Measurements from ENCODE around the gene CDH15.

- TF ChIP-seq CTCF (IDR thresholded peaks at IDR 0.05; ENCODE audit: low read length) (no peak), EZH2 (optimal IDR thresholded peaks at IDR 0.05; ENCODE audit: low read depth, low read length) (no peak)
These were observed 32.6 kb upstream of the CDH15 start for GRCh38 chr16:89138843-89139520.
